ENCODE data around the gene LRRFIP2. TPM values are rescaled to one million over a fixed set of nuclear protein-coding genes. Genes with fewer than 3 reads are reported as not detected.

The LRRFIP2 gene
- total RNA-seq, 4 donors from 2014 or later = 85.7 to 103 (median 100.0) TPM

DNA sequence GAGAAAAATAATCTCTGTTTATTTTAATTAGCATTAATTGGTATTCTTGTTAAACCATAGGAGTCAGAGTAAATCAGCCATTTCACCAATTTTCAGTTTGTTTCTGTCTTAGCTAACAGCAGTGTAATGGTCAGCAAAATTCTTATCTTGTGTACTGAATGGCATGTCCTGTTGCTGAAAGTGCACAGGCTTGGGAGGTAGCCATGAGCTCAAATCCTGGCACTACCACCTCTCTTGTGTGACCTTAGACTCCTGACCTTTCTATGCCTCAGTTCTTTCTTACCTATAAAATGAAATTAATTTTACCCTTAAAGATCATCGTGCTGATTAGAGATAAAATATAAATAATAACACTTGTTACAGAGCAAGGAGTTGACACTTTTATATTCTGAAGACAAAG lies 145.3 kb downstream of the LRRFIP2 start:
- H3K4me3 ChIP-seq = no peak overlapping the region
- no peaks in the 10 kb centered on the region for H3K9me3 ChIP-seq
- intact Hi-C loops (cut with DNase I; ENCODE audit: low total_unique reads) = no loop called here
- H3K27ac ChIP-seq = peak overlapping the region; percentile 70 to 82 (median 73)
- TF ChIP-seq POLR2A (IDR thresholded peaks at IDR 0.05) = no peak
- TF ChIP-seq, protein P1, sequence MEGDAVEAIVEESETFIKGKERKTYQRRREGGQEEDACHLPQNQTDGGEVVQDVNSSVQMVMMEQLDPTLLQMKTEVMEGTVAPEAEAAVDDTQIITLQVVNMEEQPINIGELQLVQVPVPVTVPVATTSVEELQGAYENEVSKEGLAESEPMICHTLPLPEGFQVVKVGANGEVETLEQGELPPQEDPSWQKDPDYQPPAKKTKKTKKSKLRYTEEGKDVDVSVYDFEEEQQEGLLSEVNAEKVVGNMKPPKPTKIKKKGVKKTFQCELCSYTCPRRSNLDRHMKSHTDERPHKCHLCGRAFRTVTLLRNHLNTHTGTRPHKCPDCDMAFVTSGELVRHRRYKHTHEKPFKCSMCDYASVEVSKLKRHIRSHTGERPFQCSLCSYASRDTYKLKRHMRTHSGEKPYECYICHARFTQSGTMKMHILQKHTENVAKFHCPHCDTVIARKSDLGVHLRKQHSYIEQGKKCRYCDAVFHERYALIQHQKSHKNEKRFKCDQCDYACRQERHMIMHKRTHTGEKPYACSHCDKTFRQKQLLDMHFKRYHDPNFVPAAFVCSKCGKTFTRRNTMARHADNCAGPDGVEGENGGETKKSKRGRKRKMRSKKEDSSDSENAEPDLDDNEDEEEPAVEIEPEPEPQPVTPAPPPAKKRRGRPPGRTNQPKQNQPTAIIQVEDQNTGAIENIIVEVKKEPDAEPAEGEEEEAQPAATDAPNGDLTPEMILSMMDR (IDR thresholded peaks at IDR 0.05 in 4 of 5, conservative IDR thresholded peaks at IDR 0.05 in 1 of 5) = no peak
- no peaks in the 10 kb centered on the region for H3K27me3 ChIP-seq
- in situ Hi-C loops (cut with MboI; ENCODE audit: low sequenced_read_pairs in 4 of 4) = no loop called here
- peaks cover 0 to 50% of the 10 kb centered on the region in 2 donors for H3K36me3 ChIP-seq
- ATAC-seq (no peak), DNase-seq (no peak)
- peaks cover 31 to 42% of the 10 kb centered on the region in 2 donors for H3K4me1 ChIP-seq

GRCh38 chr3:37028329-37028728 lies 146.1 kb downstream of the LRRFIP2 start:
- in situ Hi-C loops (cut with MboI; ENCODE audit: low sequenced_read_pairs in 4 of 4) = no loop called here
- peak overlapping the region in 3 of 4 donors; percentile 70 to 74 (median 72) for H3K27ac ChIP-seq
- H3K9me3 ChIP-seq = no peaks in the 10 kb centered on the region
- intact Hi-C loops (cut with DNase I; ENCODE audit: low total_unique reads) = no loop called here
- DNase-seq (peak; percentile 38 to 43), ATAC-seq (no peak)
- no peaks in the 10 kb centered on the region for H3K27me3 ChIP-seq
- H3K4me3 ChIP-seq = no peak overlapping the region
- H3K4me1 ChIP-seq = peaks cover 31 to 42% of the 10 kb centered on the region in 2 donors
- no peak for TF ChIP-seq POLR2A (IDR thresholded peaks at IDR 0.05)
- TF ChIP-seq, protein P1 (IDR thresholded peaks at IDR 0.05 in 4 of 5, conservative IDR thresholded peaks at IDR 0.05 in 1 of 5) = no peak
- peaks cover 0 to 48% of the 10 kb centered on the region in 2 donors for H3K36me3 ChIP-seq

DNA sequence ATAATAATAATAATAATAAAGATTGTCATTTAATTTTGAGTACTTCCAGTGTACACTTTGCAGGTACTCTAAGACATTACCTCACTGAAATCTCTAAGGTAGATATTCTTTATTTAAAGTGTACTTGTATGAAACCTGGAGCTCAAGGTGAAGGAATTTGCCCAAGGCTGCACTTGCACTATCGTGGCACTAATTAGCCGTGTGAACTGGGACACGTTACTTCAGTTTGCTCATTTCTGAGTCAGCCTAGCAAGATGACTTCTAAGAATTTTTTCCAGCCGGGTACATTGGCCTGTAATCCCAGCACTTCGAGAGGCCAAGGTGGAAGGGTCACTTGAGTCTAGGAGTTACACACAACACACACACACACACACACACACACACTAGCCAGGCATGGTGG lies 147.5 kb downstream of the LRRFIP2 start:
- Histone ChIP-seq H3K4me3 (no peak overlapping the region), H3K9me3 (no peaks in the 10 kb centered on the region), H3K27ac (no peak overlapping the region), H3K27me3 (no peaks in the 10 kb centered on the region), H3K4me1 (peaks cover 31 to 40% of the 10 kb centered on the region in 2 donors), H3K36me3 (peaks cover 0 to 61% of the 10 kb centered on the region in 2 donors)
- intact Hi-C loops (cut with DNase I; ENCODE audit: low total_unique reads) (no loop called here), in situ Hi-C loops (cut with MboI; ENCODE audit: low sequenced_read_pairs in 4 of 4) (no loop called here)
- DNase-seq (no peak), ATAC-seq (no peak)
- TF ChIP-seq, protein P1 (IDR thresholded peaks at IDR 0.05 in 4 of 5, conservative IDR thresholded peaks at IDR 0.05 in 1 of 5) = no peak
- TF ChIP-seq POLR2A (IDR thresholded peaks at IDR 0.05) = no peak

- no peak overlapping the region for H3K4me3 ChIP-seq
- no peak overlapping the region for H3K27ac ChIP-seq
- TF ChIP-seq, protein P1 (IDR thresholded peaks at IDR 0.05 in 4 of 5, conservative IDR thresholded peaks at IDR 0.05 in 1 of 5) = no peak
- no peak for TF ChIP-seq POLR2A (IDR thresholded peaks at IDR 0.05)
- ATAC-seq (no peak), DNase-seq (no peak)
- H3K36me3 ChIP-seq = peaks cover 0 to 65% of the 10 kb centered on the region in 2 donors
- peaks cover 24 to 29% of the 10 kb centered on the region in 2 donors for H3K4me1 ChIP-seq
- no peaks in the 10 kb centered on the region for H3K9me3 ChIP-seq
- in situ Hi-C loops (cut with MboI; ENCODE audit: low sequenced_read_pairs in 4 of 4) (no loop called here), intact Hi-C loops (cut with DNase I; ENCODE audit: low total_unique reads) (loop anchor here (2.0 kb wide), 1 partner anchor 187 kb away; no protein-coding TSS in a partner anchor)
- H3K27me3 ChIP-seq = no peaks in the 10 kb centered on the region
Measured at GRCh38 chr3:37025561-37026335, 148.6 kb downstream of the LRRFIP2 start.

Measured in gastrocnemius medialis (tissue), 4 donors.